Trophoblast cell (in vitro differentiated cells and primary cell): ENCODE results near the gene ADAMTSL1.
"Not testable (repeated sequence)": the region's sequence is repeated elsewhere in the genome, so short reads cannot be mapped to it uniquely, and the experiment has no call there.

Source experiments
- DNase-seq, 2 donors: peaks; one replicate each; pipeline ENCODE4 v3.0.0-alpha.2; 2016
- H2AFZ ChIP-seq: 2 replicates; pipeline ENCODE4 v1.6.1; 2013; ENCODE audit warnings: low read length, moderate library complexity, mild to moderate bottlenecking; ENCODE audit not compliant: insufficient read depth, poor library complexity
- H2AK5ac ChIP-seq: 2 replicates; pipeline ENCODE4 v1.6.1; 2013; ENCODE audit warnings: mild to moderate bottlenecking, low read length
- H2BK120ac ChIP-seq: 2 replicates; pipeline ENCODE4 v1.6.1; 2013; ENCODE audit warnings: low read length, mild to moderate bottlenecking, moderate library complexity; ENCODE audit not compliant: insufficient read depth, poor library complexity
- H2BK12ac ChIP-seq: 2 replicates; pipeline ENCODE4 v1.6.1; 2013; ENCODE audit warnings: mild to moderate bottlenecking, low read length, moderate library complexity
- H2BK5ac ChIP-seq: 2 replicates; pipeline ENCODE4 v1.6.1; 2013; ENCODE audit warnings: low read length, low read depth, moderate library complexity, mild to moderate bottlenecking; ENCODE audit not compliant: poor library complexity
- H3K14ac ChIP-seq: 2 replicates; pipeline ENCODE4 v1.6.1; 2013; ENCODE audit warnings: mild to moderate bottlenecking, low read length
- H3K18ac ChIP-seq: 2 replicates; pipeline ENCODE4 v1.6.1; 2013; ENCODE audit warnings: mild to moderate bottlenecking, low read length
- H3K23ac ChIP-seq: 2 replicates; pipeline ENCODE4 v1.6.1; 2013; ENCODE audit warnings: low read length
- H3K27ac ChIP-seq: 2 replicates; pipeline ENCODE4 v1.5.1; 2013; ENCODE audit warnings: low read depth, mild to moderate bottlenecking, inconsistent platforms, low read length, moderate library complexity
- H3K27me3 ChIP-seq: 2 replicates; pipeline ENCODE4 v1.6.1; 2013; ENCODE audit warnings: inconsistent platforms, mild to moderate bottlenecking, low read length, moderate library complexity; ENCODE audit not compliant: insufficient read depth
- H3K36me3 ChIP-seq, 2 experiments: 1 replicate in 1 of 2; 2 replicates in 1 of 2; pipeline ENCODE4 v1.6.1; 2013; ENCODE audit warnings: low read length in 2 of 2, mild to moderate bottlenecking in 2 of 2, moderate library complexity in 1 of 2; ENCODE audit not compliant: insufficient read depth in 2 of 2, control insufficient read depth in 1 of 2
- H3K4ac ChIP-seq: 2 replicates; pipeline ENCODE4 v1.6.1; 2013; ENCODE audit warnings: low read depth, mild to moderate bottlenecking, low read length, moderate library complexity
- H3K4me1 ChIP-seq, 2 experiments: 1 replicate in 1 of 2; 2 replicates in 1 of 2; pipeline ENCODE4 v1.6.1; 2013; ENCODE audit warnings: low read length in 2 of 2, mild to moderate bottlenecking in 2 of 2, moderate library complexity in 1 of 2; ENCODE audit not compliant: insufficient read depth in 2 of 2, control insufficient read depth in 1 of 2
- H3K4me2 ChIP-seq: 2 replicates; pipeline ENCODE4 v1.6.1; 2013; ENCODE audit warnings: inconsistent platforms, mild to moderate bottlenecking, low read length, moderate library complexity
- H3K4me3 ChIP-seq: 2 replicates; pipeline ENCODE4 v1.5.1; 2013; ENCODE audit warnings: mild to moderate bottlenecking, low read depth, low read length, inconsistent platforms
- H3K79me1 ChIP-seq: one replicate; pipeline ENCODE4 v1.6.1; 2013; ENCODE audit warnings: low read length
- H3K79me2 ChIP-seq: 2 replicates; pipeline ENCODE4 v1.6.1; 2013; ENCODE audit warnings: low read length, mild to moderate bottlenecking; ENCODE audit not compliant: control insufficient read depth, insufficient read depth, poor library complexity
- H3K9ac ChIP-seq: 2 replicates; pipeline ENCODE4 v1.6.1; 2013; ENCODE audit warnings: mild to moderate bottlenecking, low read length
- H3K9me3 ChIP-seq: 2 replicates; pipeline ENCODE4 v1.6.1; 2013; ENCODE audit warnings: low read depth, mild to moderate bottlenecking, control low read depth, inconsistent platforms, low read length; ENCODE audit not compliant: insufficient read depth
- H4K12ac ChIP-seq: 2 replicates; pipeline ENCODE4 v1.6.1; 2013; ENCODE audit warnings: low read depth, mild to moderate bottlenecking, low read length, moderate library complexity
- H4K8ac ChIP-seq: 2 replicates; pipeline ENCODE4 v1.6.1; 2013; ENCODE audit warnings: low read depth, mild to moderate bottlenecking, low read length, moderate library complexity
- H4K91ac ChIP-seq: one replicate; pipeline ENCODE4 v1.6.1; 2013; ENCODE audit warnings: low read depth, mild to moderate bottlenecking, low read length, moderate library complexity
- WGBS: extraction: QIAGEN DNeasy Blood & Tissue Kit; methylation state at CpG from one replicate; pipeline ENCODE4 v1.1.7; 2013; ENCODE audit warnings: missing lambda C conversion rate; ENCODE audit not compliant: insufficient read length, insufficient coverage; ENCODE audit errors: extremely low coverage; 5-methylcytosine and 5-hydroxymethylcytosine counted together

The ADAMTSL1 gene

DNA sequence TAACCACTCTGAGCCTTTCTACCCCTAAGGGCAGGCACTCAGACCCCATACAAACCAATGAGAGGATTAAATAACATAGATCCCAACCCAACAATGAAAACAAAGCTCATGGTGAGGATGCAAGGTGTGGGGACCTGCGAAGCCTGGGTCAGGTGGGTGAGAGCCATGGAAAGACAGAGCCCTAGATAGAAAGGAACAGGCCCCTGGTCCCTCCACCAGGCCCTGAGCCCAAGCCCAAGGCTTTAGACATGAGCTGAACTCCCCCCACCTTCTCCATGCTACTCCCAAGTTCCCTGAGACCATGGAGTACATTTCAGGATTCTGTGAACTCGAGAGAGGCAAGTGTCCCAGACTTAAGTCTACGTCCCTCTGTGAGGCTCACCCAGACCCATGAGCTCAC lies 452.6 kb downstream of the ADAMTSL1 start:
- Histone ChIP-seq H3K4me3 (no peak overlapping the region), H2AK5ac (no peak overlapping the region), H4K91ac (no peak overlapping the region), H3K14ac (no peak overlapping the region), H3K27me3 (no peaks in the 10 kb centered on the region), H2BK12ac (no peak overlapping the region), H3K9ac (peak overlapping the region; percentile 44), H3K18ac (no peak overlapping the region), H2BK120ac (no peak overlapping the region), H3K27ac (no peak overlapping the region), H3K79me1 (no peaks in the 10 kb centered on the region), H2AFZ (no peak overlapping the region), H3K4ac (no peak overlapping the region), H3K36me3 (no peaks in the 10 kb centered on the region), H3K4me1 (peaks cover 3 to 4% of the 10 kb centered on the region in 2 experiments), H4K8ac (no peak overlapping the region), H3K4me2 (no peak overlapping the region), H2BK5ac (no peak overlapping the region), H4K12ac (no peak overlapping the region), H3K79me2 (no peaks in the 10 kb centered on the region), H3K23ac (no peak overlapping the region), H3K9me3 (peaks cover 5% of the 10 kb centered on the region)
- no peak for DNase-seq
- WGBS: no CpG with 5 or more reads among the region's 3 CpGs

DNA sequence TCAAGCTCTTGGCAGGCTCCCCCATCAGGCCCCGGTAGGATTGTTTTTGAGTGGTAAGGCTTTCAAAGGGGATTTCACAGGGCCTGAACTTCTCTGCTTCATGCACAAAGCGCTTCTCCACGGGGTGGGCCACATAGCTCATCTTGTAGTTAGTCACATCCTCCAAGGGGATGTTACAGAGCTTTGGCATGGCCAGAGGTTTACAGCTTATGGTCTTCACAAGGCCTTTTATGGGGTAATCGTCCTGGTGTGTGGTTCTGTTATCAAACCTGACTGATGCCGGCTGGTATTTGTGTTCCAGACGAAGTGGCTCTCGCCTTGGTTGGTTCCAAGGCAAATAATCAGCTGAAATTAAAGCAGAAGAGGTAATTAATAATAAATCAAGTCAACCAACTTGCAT lies 454.8 kb downstream of the ADAMTSL1 start:
- no peak overlapping the region for H3K4me2 ChIP-seq
- no peak overlapping the region for H2BK12ac ChIP-seq
- H3K4me3 ChIP-seq: no peak overlapping the region
- H2AK5ac ChIP-seq: no peak overlapping the region
- no peaks in the 10 kb centered on the region for H3K79me2 ChIP-seq
- no peak overlapping the region for H3K14ac ChIP-seq
- peaks cover 5% of the 10 kb centered on the region for H3K9me3 ChIP-seq
- no peak overlapping the region for H4K91ac ChIP-seq
- H3K9ac ChIP-seq: no peak overlapping the region
- no peaks in the 10 kb centered on the region for H3K4me1 ChIP-seq
- no peak overlapping the region for H2AFZ ChIP-seq
- no peak overlapping the region for H2BK5ac ChIP-seq
- H3K23ac ChIP-seq: no peak overlapping the region
- no peaks in the 10 kb centered on the region for H3K27me3 ChIP-seq
- H4K12ac ChIP-seq: no peak overlapping the region
- no peak overlapping the region for H3K27ac ChIP-seq
- no peak for DNase-seq
- WGBS: no CpG with 5 or more reads among the region's 7 CpGs
- no peak overlapping the region for H2BK120ac ChIP-seq
- no peak overlapping the region for H4K8ac ChIP-seq
- H3K4ac ChIP-seq: no peak overlapping the region
- no peaks in the 10 kb centered on the region for H3K36me3 ChIP-seq
- H3K18ac ChIP-seq: no peak overlapping the region
- H3K79me1 ChIP-seq: no peaks in the 10 kb centered on the region

DNA sequence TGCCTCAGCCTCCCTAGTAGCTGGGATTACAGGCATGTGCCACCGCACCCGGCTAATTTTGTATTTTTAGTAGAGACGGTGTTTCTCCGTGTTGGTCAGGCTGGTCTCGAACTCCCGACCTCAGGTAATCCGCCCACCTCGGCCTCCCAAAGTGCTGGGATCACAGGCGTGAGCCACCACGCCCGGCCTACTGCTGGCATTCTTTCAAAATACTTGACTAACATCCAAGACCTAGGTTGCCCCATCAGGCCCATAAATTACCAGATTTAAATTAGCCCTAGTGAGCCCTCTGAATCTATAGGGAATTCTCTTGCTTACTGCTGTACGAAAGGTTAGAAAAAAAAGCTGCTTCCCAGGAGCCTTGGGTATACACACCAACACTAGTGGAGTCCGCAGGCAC lies 456.7 kb downstream of the ADAMTSL1 start:
- not testable (repeated sequence) for H4K8ac ChIP-seq, H3K79me1 ChIP-seq, H3K4ac ChIP-seq, H3K27me3 ChIP-seq, H3K18ac ChIP-seq, H4K91ac ChIP-seq, H2BK120ac ChIP-seq, DNase-seq, H4K12ac ChIP-seq, H2BK12ac ChIP-seq, H3K36me3 ChIP-seq, H2AFZ ChIP-seq, H3K27ac ChIP-seq, H3K9ac ChIP-seq, H3K4me1 ChIP-seq, H3K4me3 ChIP-seq, H3K23ac ChIP-seq, H3K9me3 ChIP-seq, H3K14ac ChIP-seq, H2AK5ac ChIP-seq, H3K4me2 ChIP-seq, H3K79me2 ChIP-seq, H2BK5ac ChIP-seq
- no CpG with 5 or more reads among the region's 13 CpGs for WGBS

DNA sequence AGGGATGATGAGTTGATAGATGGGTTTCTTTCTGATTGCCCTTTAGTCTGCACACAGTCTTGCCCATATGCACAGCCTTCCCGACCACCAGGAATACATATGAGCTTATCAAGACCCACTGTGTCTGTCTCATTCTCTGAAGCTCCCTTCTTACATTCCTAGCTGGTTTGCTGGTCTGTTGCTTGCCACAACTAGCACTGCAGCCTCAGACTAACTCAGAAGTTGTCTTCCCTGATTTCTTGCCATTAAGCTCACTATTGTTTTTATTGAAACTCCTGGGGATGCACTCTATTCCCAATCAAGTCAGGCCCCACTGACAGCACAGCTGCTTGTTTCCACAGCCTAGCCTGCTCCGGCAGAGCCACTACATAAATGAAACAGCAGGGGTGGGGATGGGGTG lies 461.6 kb downstream of the ADAMTSL1 start:
- Histone ChIP-seq H3K27me3 (no peaks in the 10 kb centered on the region), H3K27ac (no peak overlapping the region), H3K9me3 (no peaks in the 10 kb centered on the region), H2BK120ac (no peak overlapping the region), H2BK12ac (no peak overlapping the region), H4K8ac (no peak overlapping the region), H3K79me2 (no peaks in the 10 kb centered on the region), H3K4me2 (no peak overlapping the region), H3K9ac (peak overlapping the region; percentile 72), H3K4me1 (no peaks in the 10 kb centered on the region), H3K4me3 (no peak overlapping the region), H4K12ac (no peak overlapping the region), H4K91ac (no peak overlapping the region), H3K4ac (no peak overlapping the region), H3K79me1 (no peaks in the 10 kb centered on the region), H2BK5ac (no peak overlapping the region), H3K18ac (no peak overlapping the region), H2AFZ (no peak overlapping the region), H2AK5ac (no peak overlapping the region), H3K23ac (peak overlapping the region; percentile 5), H3K36me3 (no peaks in the 10 kb centered on the region), H3K14ac (no peak overlapping the region)
- no peak for DNase-seq
- WGBS: no CpG with 5 or more reads among the region's 2 CpGs
